CD4-positive, alpha-beta T cell (primary cell): ENCODE data around the gene NPAS3. TPM values are rescaled to one million over a fixed set of nuclear protein-coding genes. Genes with fewer than 3 reads are reported as not detected.

Experiments used
- ATAC-seq: fragments of 200-7000 bp; cut with Tn5 transposase; one replicate; pipeline ENCODE4 v1.10.0; 2022; ENCODE audit warnings: mild to moderate bottlenecking; ENCODE audit not compliant: poor library complexity
- CTCF ChIA-PET: fragments of 350-600 bp; sonication (Branson Sonifier 250); formaldehyde crosslinking; loops from one replicate; lab custom pipeline; 2021; ENCODE audit warnings: antibody characterized with exemption, inconsistent platforms; lab: Charles Lee
- POLR2A ChIA-PET: fragments of 350-600 bp; sonication (Branson Sonifier 250); formaldehyde crosslinking; loops from one replicate; lab custom pipeline; 2021; ENCODE audit warnings: antibody characterized with exemption, inconsistent platforms; lab: Charles Lee
- DNase-seq, 14 experiments: peaks; one replicate each; pipeline ENCODE4 v3.0.0-alpha.2; 2013 to 2020; ENCODE audit warnings: mixed read lengths in 2 of 14
- H3K27ac ChIP-seq, 2 donors: one replicate each; pipeline versions ENCODE4 v1.5.1 to v1.7.0; 2013; ENCODE audit warnings: low read length in 2 of 2, low read depth in 1 of 2, mild to moderate bottlenecking in 1 of 2
- H3K27me3 ChIP-seq, 2 experiments: 1 replicate in 1 of 2; 2 replicates in 1 of 2; pipeline versions ENCODE4 v1.6.1 to v1.7.0; 2013; ENCODE audit warnings: low read length in 2 of 2, control low read depth in 1 of 2, mild to moderate bottlenecking in 1 of 2, moderate library complexity in 1 of 2; ENCODE audit not compliant: insufficient read depth in 2 of 2, control insufficient read depth in 1 of 2
- H3K36me3 ChIP-seq: one replicate; pipeline ENCODE4 v1.6.1; 2013; ENCODE audit warnings: low read length, control low read depth; ENCODE audit not compliant: insufficient read depth
- H3K4me1 ChIP-seq: one replicate; pipeline ENCODE4 v1.6.1; 2013; ENCODE audit warnings: low read length, control low read depth; ENCODE audit not compliant: insufficient read depth
- H3K4me3 ChIP-seq: one replicate; pipeline ENCODE4 v1.5.1; 2013; ENCODE audit warnings: mild to moderate bottlenecking, low read length, moderate library complexity
- H3K9me3 ChIP-seq, 2 experiments: 1 replicate in 1 of 2; 2 replicates in 1 of 2; pipeline versions ENCODE4 v1.6.1 to v1.7.0; 2013; ENCODE audit warnings: low read length in 2 of 2, mild to moderate bottlenecking in 2 of 2, control low read depth in 1 of 2, moderate library complexity in 1 of 2; ENCODE audit not compliant: control insufficient read depth in 1 of 2, insufficient read depth in 1 of 2
- H3K27ac Mint-ChIP-seq: one replicate; pipeline ENCODE4 v1.8.0; 2020; ENCODE audit warnings: mixed read lengths
- H3K27me3 Mint-ChIP-seq: one replicate; pipeline ENCODE4 v1.8.0; 2021; ENCODE audit warnings: mixed read lengths
- H3K36me3 Mint-ChIP-seq: one replicate; pipeline ENCODE4 v1.8.0; 2021; ENCODE audit warnings: low read depth, mixed read lengths
- H3K4me1 Mint-ChIP-seq: one replicate; pipeline ENCODE4 v1.8.0; 2021; ENCODE audit warnings: low read depth, mixed read lengths
- H3K4me3 Mint-ChIP-seq: one replicate; pipeline ENCODE4 v1.8.0; 2020; ENCODE audit warnings: mild to moderate bottlenecking, mixed read lengths
- H3K9me3 Mint-ChIP-seq: one replicate; pipeline ENCODE4 v1.8.0; 2020; ENCODE audit warnings: mixed read lengths
- intact Hi-C, 2 experiments: fragments of 100-400 bp; cut with DNase I in 1 of 2; cut with micrococcal nuclease in 1 of 2; formaldehyde crosslinking; loops; one replicate each; pipeline versions ENCODE4 v1.15.1 to v1.9.0; 2023 to 2025; cut with DNase I, micrococcal nuclease
- total RNA-seq, 174 experiments: library from RNA in 2 of 174; stranded (reverse) in 2 of 174; gene quantifications; one replicate each; pipeline ENCODE4 v1.2.3 and lab custom pipeline; 2021 to 2026
- TF ChIP-seq, protein P1 (sequence below): fragments of 200-600 bp; IDR thresholded peaks from one replicate; pipeline ENCODE4 v1.8.0; 2022; ENCODE audit warnings: antibody characterized with exemption, mild to moderate bottlenecking

The NPAS3 gene
- total RNA-seq, 2 experiments from 2014 or later = not detected

DNA sequence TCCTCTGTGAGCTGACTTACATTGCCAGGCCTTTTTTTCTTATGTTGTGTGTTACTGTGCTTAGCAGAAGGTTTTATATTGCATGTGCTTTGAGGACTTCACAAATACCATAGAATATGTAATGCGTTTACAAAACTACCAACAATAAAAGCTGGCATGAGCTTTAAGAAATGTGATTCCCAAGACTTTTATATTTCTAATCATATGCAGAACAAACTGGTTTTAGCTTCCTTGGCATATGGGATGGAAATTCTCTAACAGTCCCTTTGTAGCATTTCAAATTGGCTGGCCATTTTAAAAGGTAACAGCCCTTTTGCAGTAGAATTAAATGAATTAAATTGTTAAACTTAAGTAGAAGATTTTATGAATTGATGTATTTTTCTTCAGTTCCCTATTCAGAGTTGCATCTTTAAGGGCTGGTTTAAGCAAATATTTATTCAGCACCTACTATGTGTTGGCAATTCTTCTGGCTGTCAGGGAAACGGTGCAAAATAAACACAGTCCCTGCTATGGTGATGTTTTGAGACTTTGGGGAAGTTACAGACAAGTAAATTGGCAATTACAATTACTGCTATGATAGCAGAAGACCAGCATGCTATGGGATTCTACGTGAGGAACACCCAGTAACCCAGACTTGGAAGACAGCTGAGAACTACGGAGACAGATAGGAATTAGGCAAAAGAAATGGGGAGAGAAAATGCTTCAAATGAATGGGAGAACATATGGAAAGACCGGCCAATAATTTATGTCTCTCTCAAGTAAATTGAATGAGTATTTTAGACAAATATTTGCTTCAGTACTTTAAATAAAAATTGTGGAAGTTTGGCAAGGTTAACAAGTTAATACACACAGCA is 565.8 kb downstream of the NPAS3 start:
- intact Hi-C loops = no loop called here
- no peaks in the 10 kb centered on the region for H3K9me3 Mint-ChIP-seq
- ATAC-seq (no peak), DNase-seq (no peak)
- no peaks in the 10 kb centered on the region for H3K27me3 Mint-ChIP-seq
- Histone ChIP-seq H3K27ac (no peak overlapping the region), H3K4me1 (no peaks in the 10 kb centered on the region), H3K36me3 (no peaks in the 10 kb centered on the region), H3K4me3 (no peak overlapping the region), H3K9me3 (no peaks in the 10 kb centered on the region), H3K27me3 (no peaks in the 10 kb centered on the region)
- H3K4me1 Mint-ChIP-seq = no peaks in the 10 kb centered on the region
- H3K36me3 Mint-ChIP-seq = no peaks in the 10 kb centered on the region
- H3K27ac Mint-ChIP-seq = no peak overlapping the region
- ChIA-PET CTCF (no interaction called here), POLR2A (no interaction called here)
- TF ChIP-seq, protein P1, sequence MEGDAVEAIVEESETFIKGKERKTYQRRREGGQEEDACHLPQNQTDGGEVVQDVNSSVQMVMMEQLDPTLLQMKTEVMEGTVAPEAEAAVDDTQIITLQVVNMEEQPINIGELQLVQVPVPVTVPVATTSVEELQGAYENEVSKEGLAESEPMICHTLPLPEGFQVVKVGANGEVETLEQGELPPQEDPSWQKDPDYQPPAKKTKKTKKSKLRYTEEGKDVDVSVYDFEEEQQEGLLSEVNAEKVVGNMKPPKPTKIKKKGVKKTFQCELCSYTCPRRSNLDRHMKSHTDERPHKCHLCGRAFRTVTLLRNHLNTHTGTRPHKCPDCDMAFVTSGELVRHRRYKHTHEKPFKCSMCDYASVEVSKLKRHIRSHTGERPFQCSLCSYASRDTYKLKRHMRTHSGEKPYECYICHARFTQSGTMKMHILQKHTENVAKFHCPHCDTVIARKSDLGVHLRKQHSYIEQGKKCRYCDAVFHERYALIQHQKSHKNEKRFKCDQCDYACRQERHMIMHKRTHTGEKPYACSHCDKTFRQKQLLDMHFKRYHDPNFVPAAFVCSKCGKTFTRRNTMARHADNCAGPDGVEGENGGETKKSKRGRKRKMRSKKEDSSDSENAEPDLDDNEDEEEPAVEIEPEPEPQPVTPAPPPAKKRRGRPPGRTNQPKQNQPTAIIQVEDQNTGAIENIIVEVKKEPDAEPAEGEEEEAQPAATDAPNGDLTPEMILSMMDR = no peak
- H3K4me3 Mint-ChIP-seq = no peak overlapping the region

DNA sequence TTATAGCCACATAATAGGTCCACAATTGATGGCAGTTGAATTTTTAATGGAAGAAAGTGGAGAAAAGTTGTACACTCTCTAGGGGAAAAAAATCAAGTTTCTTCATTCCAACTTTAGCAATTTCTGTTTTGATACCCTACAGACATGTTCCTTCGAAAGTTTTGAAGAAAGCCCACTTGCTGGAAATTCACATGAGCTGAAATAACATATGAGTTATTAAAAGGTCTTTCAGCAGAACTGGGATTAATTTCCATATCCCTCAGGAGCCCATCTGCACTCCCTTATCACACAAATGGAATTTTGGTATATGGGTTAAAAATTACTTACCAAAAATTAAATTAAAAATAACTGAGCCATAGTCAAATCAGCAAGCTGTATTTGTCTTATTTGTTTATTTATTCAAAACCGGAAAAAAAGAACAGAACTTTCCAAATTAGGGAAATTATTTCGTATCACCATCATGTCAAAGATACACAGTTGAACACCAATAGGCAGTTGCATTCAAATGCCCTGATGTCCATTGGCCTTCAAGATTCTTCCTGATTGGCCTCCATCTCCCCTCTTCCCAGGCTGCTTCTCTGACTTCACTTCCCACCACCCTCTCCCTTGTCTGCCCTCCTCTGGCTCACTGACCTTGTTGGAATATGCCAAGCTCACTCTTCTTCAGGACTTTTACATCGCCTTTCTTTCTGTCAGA is 566.7 kb downstream of the NPAS3 start:
- H3K4me3 Mint-ChIP-seq = no peak overlapping the region
- Histone ChIP-seq H3K27ac (no peak overlapping the region), H3K4me3 (no peak overlapping the region), H3K9me3 (no peaks in the 10 kb centered on the region), H3K4me1 (no peaks in the 10 kb centered on the region), H3K27me3 (no peaks in the 10 kb centered on the region), H3K36me3 (no peaks in the 10 kb centered on the region)
- CTCF ChIA-PET = no interaction called here
- H3K27ac Mint-ChIP-seq = no peak overlapping the region
- TF ChIP-seq, protein P1 = no peak
- H3K9me3 Mint-ChIP-seq = no peaks in the 10 kb centered on the region
- no peaks in the 10 kb centered on the region for H3K4me1 Mint-ChIP-seq
- intact Hi-C loops = no loop called here
- DNase-seq (no peak), ATAC-seq (no peak)
- H3K36me3 Mint-ChIP-seq = no peaks in the 10 kb centered on the region
- POLR2A ChIA-PET = no interaction called here
- H3K27me3 Mint-ChIP-seq = no peaks in the 10 kb centered on the region

DNA sequence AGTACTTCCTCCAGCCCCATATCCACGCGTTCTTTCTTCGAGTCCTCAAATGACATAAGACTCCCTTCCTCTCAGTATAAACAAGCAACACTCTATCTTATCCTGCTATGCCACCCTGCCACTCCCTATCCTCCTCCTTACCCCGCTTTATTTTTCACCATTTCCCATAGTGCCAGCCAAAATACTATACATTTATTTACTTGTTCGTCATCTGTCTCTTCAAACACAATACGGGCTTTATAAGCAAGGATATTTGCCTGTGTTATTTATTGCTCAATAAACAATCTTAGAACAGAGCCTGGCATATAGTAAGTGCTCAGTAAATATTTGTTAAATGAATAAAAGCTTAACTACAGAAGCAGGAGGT is 567.3 kb downstream of the NPAS3 start:
- H3K27me3 Mint-ChIP-seq = no peaks in the 10 kb centered on the region
- intact Hi-C loops = no loop called here
- Histone ChIP-seq H3K4me1 (no peaks in the 10 kb centered on the region), H3K4me3 (no peak overlapping the region), H3K27ac (no peak overlapping the region), H3K9me3 (no peaks in the 10 kb centered on the region), H3K27me3 (no peaks in the 10 kb centered on the region), H3K36me3 (no peaks in the 10 kb centered on the region)
- ATAC-seq (no peak), DNase-seq (no peak)
- ChIA-PET CTCF (no interaction called here), POLR2A (no interaction called here)
- no peaks in the 10 kb centered on the region for H3K36me3 Mint-ChIP-seq
- TF ChIP-seq, protein P1 = no peak
- H3K27ac Mint-ChIP-seq = no peak overlapping the region
- no peaks in the 10 kb centered on the region for H3K4me1 Mint-ChIP-seq
- H3K9me3 Mint-ChIP-seq = no peaks in the 10 kb centered on the region
- H3K4me3 Mint-ChIP-seq = no peak overlapping the region
